ENCODE data around the gene ELAPOR2.
"Not testable (repeated sequence)": the region's sequence is repeated elsewhere in the genome, so short reads cannot be mapped to it uniquely, and the experiment has no call there.

ELAPOR2 gene, protein sequence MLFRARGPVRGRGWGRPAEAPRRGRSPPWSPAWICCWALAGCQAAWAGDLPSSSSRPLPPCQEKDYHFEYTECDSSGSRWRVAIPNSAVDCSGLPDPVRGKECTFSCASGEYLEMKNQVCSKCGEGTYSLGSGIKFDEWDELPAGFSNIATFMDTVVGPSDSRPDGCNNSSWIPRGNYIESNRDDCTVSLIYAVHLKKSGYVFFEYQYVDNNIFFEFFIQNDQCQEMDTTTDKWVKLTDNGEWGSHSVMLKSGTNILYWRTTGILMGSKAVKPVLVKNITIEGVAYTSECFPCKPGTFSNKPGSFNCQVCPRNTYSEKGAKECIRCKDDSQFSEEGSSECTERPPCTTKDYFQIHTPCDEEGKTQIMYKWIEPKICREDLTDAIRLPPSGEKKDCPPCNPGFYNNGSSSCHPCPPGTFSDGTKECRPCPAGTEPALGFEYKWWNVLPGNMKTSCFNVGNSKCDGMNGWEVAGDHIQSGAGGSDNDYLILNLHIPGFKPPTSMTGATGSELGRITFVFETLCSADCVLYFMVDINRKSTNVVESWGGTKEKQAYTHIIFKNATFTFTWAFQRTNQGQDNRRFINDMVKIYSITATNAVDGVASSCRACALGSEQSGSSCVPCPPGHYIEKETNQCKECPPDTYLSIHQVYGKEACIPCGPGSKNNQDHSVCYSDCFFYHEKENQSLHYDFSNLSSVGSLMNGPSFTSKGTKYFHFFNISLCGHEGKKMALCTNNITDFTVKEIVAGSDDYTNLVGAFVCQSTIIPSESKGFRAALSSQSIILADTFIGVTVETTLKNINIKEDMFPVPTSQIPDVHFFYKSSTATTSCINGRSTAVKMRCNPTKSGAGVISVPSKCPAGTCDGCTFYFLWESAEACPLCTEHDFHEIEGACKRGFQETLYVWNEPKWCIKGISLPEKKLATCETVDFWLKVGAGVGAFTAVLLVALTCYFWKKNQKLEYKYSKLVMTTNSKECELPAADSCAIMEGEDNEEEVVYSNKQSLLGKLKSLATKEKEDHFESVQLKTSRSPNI

DNA sequence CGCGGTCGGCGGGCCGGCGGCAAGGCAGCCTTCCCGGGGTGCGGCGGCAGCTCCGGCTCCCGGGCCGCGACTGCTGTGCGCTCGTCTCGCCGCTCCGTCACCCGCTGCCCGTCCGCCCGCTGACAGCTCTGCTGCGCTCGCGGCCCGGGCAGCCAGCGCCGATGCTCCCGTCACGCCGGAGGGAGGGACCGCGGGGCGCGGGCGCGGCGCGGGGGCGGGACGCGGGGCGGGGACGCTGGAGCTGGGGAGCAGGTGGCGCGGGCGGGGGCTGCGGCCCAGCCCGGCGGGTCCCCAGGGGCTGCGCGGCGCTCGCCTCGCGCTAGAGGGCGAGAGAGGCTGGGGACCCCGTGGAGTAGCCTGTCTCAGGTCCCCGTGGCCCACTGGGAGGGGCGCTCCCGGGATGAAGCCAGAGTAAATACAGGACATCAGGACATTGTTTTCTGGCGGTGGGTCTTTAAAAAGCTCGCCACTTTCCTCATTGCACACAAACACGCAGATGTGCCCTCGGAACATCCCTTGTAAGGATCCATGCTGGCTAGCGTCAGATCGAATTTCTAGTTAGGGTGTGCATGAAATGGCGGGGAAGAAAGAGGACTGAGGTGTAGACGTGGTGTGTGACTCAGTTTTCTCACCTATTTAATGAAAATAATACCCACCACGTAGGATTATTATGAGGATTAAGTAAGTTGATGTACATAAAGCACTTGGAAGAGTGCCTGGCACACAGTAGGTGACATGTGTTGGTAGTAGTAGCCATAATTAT is at the start of gene ELAPOR2:
TSS of gene ELAPOR2 (minus strand) at position 130 of the 763 bp plus-strand sequence. CDS start 141 bp downstream, outside the sequence.
- peak; percentile 75 for DNase-seq

DNA sequence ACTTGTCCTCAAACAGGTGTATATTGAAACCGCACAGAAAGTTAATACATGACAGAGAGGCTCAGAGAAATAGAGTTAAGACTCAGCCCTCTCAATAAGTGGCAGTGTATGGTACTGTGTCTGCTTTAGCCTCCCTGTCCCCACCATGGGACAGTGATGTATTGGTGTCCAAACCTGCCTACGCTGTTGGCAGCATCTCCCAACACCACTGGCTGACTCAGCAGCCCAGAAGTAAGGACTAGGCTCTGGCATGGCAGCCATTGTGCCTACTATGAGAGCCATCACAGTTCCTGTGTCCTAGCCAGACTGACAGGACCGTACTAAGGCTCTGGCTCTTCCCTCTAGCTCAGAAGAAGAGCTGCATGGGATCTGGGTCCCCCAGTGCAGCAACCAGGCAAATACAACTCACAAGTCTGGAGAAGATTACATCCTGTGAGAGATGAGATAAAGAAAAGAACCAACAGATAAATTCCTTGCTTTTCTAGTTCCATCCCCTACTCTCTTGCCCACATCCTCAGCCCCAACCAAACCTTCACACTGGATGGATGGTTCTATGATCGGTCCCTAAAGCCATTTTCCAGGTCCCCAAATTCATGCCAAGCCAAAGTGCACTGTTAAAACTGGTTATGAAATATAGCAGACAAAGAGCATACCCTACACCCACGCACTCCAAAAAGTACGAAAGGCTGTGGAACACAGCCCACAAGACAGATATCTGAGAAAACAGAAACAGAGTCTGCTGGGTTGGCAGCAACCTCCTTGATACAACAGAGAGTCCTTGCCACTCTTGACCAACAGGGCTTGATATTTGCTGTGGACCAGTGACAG is 48.7 kb upstream of the ELAPOR2 start:
- no peak for DNase-seq

DNA sequence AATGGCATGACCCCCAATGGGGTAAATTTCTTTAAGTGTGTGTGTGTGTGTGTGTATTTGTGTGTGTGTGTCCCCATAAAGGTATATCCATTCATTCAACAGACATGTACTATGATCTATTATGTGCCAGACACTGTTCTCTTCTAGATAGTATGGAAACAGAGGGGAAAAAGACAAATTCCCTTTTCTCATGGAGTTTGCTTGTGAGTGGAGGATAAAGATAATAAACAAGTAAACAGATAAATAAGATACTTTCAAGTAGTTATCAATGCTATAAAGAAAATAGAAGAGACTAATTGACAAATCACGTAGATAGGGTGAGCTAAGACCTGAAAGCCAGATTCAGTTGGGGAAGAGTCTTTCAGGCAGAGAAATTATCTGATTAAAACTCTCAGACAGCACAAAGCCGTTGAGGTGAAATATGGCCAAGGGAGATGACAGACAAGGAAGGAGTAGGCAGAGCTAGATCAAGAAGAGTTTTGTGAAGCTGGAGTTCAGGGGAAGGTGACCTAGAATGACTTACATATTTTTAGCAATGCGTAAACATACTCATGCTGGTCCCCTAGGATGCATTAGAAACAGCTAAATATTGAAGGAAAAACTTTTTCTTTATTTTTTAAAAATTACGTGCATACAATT is 47.6 kb upstream of the ELAPOR2 start:
- no peak for DNase-seq

DNA sequence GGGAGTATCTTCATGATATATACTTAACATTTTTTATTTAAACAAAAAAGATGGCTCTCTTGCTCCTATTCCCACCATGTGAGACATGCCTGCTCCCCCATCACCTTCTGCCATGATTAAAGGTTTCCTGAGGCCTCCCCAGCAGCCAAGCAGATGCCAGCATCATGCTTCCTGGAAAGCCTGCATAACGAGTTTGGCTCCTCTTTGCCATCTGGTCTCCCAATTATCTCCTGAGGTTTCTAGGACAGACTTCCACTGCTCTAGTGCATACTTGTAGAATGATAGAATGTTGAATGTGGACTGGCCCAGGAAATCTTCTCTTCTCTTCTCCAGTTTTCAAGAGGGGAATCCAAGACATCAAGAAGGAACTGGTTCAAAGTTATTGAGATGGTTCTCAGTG is 45.9 kb upstream of the ELAPOR2 start:
- no peak for DNase-seq

DNA sequence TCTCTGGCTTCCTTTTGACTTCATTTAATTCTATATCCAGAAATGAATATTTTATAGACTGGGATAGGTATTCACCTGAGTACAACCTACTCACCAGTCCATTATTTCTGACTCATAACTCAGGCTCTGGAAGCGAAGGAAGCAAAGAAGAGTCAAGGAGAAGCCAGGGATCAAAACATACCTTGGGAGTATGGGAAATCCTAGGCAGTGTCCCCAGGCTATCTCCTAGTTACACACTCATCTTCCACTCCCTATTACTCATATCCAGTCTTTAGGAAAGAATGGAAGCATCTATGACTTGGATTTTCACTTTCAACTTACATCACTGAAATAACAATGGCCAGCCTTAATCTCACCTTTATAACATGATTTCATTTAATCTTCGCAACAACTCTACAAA is 40.9 kb upstream of the ELAPOR2 start:
- DNase-seq = no peak

DNA sequence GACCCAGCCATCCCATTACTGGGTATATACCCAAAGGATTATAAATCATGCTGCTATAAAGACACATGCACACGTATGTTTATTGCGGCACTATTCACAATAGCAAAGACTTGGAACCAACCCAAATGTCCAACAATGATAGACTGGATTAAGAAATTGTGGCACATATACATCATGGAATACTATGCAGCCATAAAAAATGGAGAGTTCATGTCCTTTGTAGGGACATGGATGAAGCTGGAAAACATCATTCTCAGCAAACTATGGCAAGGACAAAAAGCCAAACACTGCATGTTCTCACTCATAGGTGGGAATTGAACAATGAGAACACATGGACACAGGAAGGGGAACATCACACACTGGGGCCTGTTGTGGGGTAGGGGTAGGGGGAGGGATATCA is 37.9 kb upstream of the ELAPOR2 start:
- not testable (repeated sequence) for DNase-seq

DNA sequence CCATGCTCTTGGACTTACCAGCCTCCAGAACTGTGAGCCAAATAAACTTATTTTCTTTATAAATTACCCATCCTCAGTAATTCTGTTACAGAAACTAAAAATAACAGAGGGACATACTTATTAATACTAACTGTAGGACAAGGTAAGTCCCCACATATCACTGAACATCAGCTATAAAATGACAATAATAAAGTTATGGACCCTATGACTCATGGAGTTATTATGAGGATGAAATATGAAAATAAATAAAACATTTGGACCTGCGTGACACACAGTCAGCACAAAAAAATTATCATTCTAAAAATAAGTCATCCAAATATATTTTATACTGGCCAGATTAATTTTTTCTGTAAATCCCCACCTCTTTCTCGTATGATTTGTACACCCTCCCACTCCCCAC is 34.9 kb upstream of the ELAPOR2 start:
- DNase-seq = no peak

DNA sequence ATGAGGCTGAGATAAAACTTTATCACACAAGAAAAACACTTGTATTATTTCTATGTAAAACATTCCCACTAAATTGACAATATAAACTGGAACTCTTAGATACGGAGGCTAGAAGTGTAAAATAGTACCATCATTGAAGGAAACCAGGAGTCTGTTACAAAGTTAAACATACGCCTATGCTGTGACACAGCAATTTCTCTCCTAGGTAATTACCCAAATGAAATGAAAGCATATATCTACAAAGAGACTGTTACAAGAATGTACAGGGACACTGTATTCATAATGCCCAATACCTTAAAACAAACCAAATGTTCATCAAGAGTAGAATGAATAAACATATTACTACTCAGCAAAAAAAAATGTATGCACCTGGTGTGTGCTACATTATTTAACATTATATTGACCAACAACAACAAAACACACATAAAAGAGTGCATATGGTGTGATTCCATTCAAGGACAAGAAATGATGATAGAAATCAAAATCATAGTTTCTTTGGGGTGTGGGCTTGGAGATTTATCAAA is 33.2 kb upstream of the ELAPOR2 start:
- no peak for DNase-seq

DNA sequence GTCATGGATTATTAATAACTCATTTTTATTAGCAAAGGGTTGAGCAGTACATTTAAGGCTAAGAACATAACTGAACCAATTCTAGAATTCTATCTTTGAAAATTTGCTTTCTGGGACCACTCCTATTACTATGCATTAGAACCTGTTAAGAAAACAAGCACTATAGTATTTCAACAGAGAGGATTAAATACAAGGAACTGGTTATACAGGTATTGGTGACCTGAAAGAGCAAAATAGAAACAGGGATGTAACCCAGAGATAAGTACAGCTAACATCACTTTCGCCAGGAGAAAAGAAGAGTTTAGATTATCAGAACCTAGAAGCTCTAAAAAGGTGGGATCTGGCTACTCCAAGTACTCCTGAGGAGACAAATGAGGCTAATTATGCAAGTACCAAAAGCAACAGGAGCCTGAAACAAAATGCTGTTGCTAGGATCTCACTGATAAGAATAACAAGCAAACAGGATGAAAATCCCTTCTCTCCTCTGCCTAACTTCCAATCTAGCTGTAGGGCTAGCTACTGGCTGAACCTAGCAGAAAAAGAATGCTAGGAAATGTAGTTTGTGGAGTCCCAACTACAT is 32.1 kb upstream of the ELAPOR2 start:
- no peak for DNase-seq

DNA sequence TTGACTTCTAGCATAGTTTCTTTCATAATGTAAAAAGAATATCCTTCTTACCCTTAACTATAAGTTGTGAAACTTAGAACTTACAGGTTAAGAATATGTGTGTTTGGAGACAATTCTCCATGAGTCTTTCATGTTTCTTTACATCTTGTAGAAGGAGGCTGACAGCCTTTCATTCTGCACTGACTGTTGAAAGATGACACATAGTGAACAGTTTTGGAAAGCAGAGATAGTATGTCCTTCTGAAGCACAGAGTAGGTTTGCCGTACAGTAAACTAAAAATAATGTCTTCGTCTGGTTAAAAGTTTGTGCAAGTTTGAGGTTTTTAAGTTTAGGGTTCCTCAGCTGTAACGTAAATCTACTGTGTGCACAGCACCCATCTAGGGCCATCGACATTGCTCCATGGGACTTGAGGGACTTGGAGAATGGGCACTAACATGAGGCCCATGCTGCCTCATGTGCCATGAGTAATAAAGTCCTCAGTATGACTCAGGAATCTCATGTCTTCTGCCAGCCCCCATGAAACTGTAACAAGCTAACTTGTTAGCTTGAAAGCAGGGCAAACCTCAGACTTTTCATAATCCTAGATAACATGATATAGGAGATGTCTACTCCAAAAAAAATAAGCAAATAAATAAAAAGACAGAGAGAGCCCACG is 24.5 kb upstream of the ELAPOR2 start:
- no peak for DNase-seq

DNA sequence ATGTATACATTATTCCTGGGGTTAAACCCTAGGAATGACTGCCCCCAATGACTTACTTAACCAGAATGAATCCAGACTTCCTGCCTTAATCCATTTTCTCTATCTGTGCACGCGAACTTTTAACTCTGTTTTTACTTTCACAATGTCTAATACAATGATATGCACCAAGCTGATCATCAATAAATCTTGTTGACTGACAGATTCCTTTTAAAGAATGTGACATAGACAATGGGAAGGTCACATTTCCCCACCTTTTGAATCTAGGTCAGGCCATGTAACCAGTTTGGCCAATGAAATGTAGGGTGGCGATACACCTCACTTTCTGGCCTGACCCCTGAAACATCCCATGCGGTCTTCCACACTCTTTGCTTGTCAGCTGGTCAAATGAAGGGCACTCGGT is 23.2 kb upstream of the ELAPOR2 start:
- DNase-seq = no peak

DNA sequence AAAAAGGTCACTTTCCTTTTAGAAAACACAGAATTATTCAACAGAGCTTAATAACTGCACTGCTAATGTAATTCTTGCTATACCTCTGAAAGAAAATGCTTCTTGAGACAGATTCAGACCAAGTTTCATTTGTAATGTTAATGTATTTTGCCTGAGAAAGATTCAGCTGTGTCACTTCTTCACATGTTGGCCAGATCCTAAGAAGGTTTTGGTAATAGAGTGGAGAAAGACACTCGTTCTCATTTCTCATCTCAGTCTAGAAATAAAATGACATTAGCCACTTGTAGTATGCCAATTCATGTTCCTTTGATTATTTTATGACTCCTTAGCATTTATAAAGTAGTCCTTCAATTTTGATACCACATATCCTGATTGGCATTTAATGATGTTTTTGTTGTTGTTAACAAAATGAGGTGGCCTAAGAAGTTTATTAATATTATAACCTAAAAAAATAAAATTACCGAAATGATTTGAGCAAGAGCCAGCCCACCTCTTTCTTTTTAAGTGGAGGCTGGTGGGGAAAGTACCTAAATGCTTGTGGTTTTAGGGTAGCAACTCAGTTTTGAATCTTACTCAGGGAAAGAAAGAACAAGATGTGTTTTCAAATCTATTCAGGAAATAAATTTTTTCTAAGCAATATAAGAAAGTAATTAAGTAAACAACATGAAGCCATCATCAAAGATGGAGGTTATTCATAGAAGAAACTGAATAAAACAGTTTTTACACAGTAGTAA is 16.4 kb upstream of the ELAPOR2 start:
- no peak for DNase-seq

DNA sequence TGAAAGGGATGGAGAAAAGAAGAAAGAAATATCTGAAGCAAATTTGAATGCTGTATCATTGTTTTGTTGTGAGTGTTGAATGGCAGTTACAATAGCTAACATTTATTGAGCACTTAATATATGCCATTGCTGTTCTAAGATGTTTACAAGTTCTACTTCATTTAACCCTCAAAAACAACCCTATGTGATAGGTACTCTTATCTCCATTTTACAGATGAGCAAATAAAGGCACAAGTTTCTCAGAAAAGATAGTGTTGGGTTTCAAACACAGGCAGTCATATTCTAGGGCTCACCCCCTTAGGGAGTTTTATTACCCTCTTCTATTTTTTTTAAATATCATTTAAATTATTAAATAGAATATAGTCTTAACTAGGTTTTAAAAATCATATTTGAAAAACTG is 8.3 kb upstream of the ELAPOR2 start:
- DNase-seq = no peak

DNA sequence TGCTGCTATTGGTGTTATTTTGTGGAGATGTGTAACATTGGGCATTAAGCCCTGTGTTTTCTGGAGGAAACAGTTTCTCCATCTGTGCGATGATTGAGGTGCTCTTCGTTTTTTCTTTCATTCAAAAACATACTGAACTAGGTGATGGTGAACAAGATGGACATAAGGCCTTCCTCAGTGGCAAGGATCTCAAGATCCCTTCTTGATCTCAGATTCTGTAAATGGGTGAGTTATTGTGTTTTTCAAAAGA is 759 bp upstream of the ELAPOR2 start:
- no peak for DNase-seq

DNA sequence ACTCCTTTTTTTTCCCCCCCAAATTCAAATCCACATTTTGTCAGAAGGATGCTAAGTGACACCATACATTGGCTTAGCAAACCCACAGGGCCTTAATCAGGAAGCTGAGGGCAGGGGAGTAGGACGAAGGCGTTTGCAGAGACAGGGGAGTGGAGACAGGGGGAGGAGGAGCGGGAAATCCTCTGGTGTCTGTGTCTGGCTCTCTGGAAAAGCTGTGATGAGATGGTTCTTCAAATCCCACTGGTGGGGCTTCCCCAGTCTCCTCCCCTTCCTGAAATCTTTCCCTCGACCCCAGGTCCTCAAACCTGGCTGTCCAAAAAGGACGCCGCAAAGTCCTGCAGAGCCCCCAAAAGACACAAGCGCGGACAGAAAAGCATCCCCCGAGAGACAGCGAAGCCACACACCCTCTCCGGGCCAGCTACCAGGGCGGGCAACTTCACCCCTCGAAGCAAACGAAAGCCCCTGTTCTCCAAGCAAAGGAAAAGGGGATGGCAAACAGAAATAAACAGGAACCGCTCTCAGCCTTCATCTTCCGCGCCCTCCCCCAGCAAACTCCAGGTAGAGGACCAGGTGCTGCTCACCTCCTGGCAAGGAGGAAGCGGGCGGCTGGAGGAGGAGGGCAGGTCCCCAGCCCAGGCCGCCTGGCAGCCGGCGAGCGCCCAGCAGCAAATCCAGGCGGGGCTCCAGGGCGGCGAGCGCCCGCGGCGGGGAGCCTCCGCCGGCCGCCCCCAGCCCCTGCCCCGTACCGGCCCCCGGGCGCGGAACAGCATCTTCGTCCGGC is 520 bp downstream of the ELAPOR2 start:
- DNase-seq = peak; percentile 38

DNA sequence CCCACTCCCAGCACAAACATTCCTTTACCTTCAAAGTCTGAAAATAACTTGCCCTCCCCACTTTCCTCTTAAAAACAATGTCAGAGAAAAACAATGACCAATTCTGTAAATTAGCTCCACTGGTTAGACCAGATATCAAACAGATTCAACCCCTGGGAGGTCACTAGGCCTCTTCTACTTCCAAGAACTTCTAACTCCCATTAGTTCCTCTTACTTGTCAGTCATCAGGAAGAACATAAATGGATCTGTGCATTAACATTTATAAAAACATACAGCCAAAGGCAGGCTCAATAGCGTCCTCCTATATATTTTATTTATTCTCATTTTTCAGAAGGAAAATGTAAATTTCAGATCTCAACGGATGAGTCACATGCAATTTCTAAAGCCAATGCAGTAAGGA is 2.2 kb downstream of the ELAPOR2 start:
- no peak for DNase-seq

DNA sequence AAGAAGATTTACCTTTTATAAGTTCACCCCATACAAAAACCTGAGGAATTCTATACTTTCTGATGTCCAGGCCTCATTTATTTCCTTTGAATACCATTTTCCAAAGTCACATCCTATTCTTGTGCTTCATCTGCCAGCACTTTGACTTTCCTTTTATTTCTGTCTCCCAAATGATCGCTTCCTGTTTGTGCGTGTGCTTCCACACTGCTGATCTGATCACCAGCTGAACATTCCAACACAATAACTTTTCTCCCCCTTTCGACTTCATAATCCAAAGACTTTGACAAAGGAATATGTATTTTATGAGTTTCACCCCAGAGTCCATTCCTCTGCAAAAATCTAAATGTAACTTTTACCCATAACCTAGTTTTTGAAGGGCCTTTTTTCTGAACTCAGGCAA is 3.1 kb downstream of the ELAPOR2 start:
- no peak for DNase-seq

DNA sequence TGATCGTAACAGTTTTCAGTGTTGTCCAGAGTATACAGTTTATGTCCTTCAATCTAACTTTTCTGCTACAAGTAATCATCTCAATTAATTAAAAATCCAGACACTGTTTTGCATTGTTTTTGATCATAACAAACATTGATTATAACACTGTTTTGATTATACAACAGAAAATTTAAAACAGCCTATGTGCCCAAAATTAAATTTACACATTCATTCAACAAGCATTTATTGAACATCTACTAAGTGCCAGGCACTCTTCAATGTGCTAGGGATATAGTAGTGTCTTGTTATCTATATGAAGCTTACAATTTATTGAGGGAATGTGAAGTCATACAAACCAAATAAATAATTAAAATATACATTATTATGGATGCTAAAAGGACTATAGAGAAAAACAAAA is 10.6 kb downstream of the ELAPOR2 start:
- no peak for DNase-seq

DNA sequence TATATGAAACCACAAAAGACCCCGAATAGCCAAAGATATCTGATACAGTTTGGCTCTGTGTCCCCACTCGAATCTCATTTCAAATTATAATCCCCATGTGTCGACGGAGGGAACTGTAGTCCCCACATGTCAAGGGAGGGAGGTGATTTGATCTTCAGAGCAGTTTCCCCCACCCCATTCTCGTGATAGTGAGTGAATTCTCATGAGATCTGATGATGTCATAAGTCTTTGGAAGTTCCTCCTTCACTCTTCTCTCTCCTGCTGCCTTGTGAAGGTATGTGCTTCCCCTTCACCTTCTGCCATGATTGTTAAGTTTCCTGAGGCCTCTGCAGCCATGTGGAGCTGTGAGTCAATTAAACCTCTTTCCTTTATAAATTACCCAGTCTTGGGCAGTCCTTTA is 13.0 kb downstream of the ELAPOR2 start:
- DNase-seq = no peak

All from NCI-H1694 (cell line).